Measurements from ENCODE around the gene OCLN. TPM values are rescaled to one million over a fixed set of nuclear protein-coding genes. Genes with fewer than 3 reads are reported as not detected.
"Not testable (repeated sequence)": the region's sequence is repeated elsewhere in the genome, so short reads cannot be mapped to it uniquely, and the experiment has no call there.

OCLN gene
- 0.11 and 0.21 TPM in 2 replicates for total RNA-seq

- DNase-seq (ENCODE audit: low spot score), result peak; percentile 8
- intact Hi-C loops (cut with micrococcal nuclease), result no loop called here
- peak within 1 kb of the TSS; percentile 79 for H3K4me3 Mint-ChIP-seq (ENCODE audit: low read depth)
- H3K27me3 Mint-ChIP-seq (ENCODE audit: low read depth), result peaks cover 63% of the 10 kb centered on the region
- no peaks in the 10 kb centered on the region for H3K36me3 Mint-ChIP-seq (ENCODE audit: low read depth)
- no peaks in the 10 kb centered on the region for H3K9me3 Mint-ChIP-seq
- H3K27ac Mint-ChIP-seq, result no peak within 1 kb of the TSS
- peaks cover 3% of the 10 kb centered on the region for H3K4me1 Mint-ChIP-seq (ENCODE audit: low read depth)
These were observed at the start of gene OCLN for GRCh38 chr5:69492391-69492922. Gene OCLN (plus strand): TSS chr5:69492790. CDS start chr5:69504245, 11,455 bp downstream.

- no peak overlapping the region for H3K27ac Mint-ChIP-seq
- H3K4me1 Mint-ChIP-seq (ENCODE audit: low read depth), result no peaks in the 10 kb centered on the region
- no peak for DNase-seq (ENCODE audit: low spot score)
- intact Hi-C loops (cut with micrococcal nuclease), result no loop called here
- H3K4me3 Mint-ChIP-seq (ENCODE audit: low read depth), result no peak overlapping the region
- no peaks in the 10 kb centered on the region for H3K36me3 Mint-ChIP-seq (ENCODE audit: low read depth)
- no peaks in the 10 kb centered on the region for H3K27me3 Mint-ChIP-seq (ENCODE audit: low read depth)
- H3K9me3 Mint-ChIP-seq, result no peaks in the 10 kb centered on the region
These were observed 48.3 kb upstream of the OCLN start for GRCh38 chr5:69444127-69444754.

- DNase-seq (ENCODE audit: low spot score), result no peak
- Mint-ChIP-seq H3K4me1 (ENCODE audit: low read depth) (no peaks in the 10 kb centered on the region), H3K27me3 (ENCODE audit: low read depth) (no peaks in the 10 kb centered on the region), H3K9me3 (no peaks in the 10 kb centered on the region), H3K36me3 (ENCODE audit: low read depth) (no peaks in the 10 kb centered on the region), H3K27ac (no peak overlapping the region), H3K4me3 (ENCODE audit: low read depth) (no peak overlapping the region)
- intact Hi-C loops (cut with micrococcal nuclease), result no loop called here
These were observed 43.1 kb upstream of the OCLN start for GRCh38 chr5:69449511-69449910.

GRCh38 chr5:69450116-69450515, 42.5 kb upstream of the OCLN start:
- no peaks in the 10 kb centered on the region for H3K4me1 Mint-ChIP-seq (ENCODE audit: low read depth)
- H3K36me3 Mint-ChIP-seq (ENCODE audit: low read depth), result no peaks in the 10 kb centered on the region
- intact Hi-C loops (cut with micrococcal nuclease), result no loop called here
- no peak overlapping the region for H3K4me3 Mint-ChIP-seq (ENCODE audit: low read depth)
- H3K9me3 Mint-ChIP-seq, result no peaks in the 10 kb centered on the region
- H3K27ac Mint-ChIP-seq, result no peak overlapping the region
- DNase-seq (ENCODE audit: low spot score), result no peak
- no peaks in the 10 kb centered on the region for H3K27me3 Mint-ChIP-seq (ENCODE audit: low read depth)

GRCh38 chr5:69450527-69450926, 42.1 kb upstream of the OCLN start:
- DNase-seq (ENCODE audit: low spot score); H3K4me1 Mint-ChIP-seq (ENCODE audit: low read depth); H3K36me3 Mint-ChIP-seq (ENCODE audit: low read depth); H3K27ac Mint-ChIP-seq; H3K9me3 Mint-ChIP-seq; H3K27me3 Mint-ChIP-seq (ENCODE audit: low read depth); H3K4me3 Mint-ChIP-seq (ENCODE audit: low read depth); intact Hi-C loops (cut with micrococcal nuclease): not testable (repeated sequence)

GRCh38 chr5:69451941-69452647, 40.5 kb upstream of the OCLN start:
- DNase-seq (ENCODE audit: low spot score), result no peak
- Mint-ChIP-seq H3K27ac (no peak overlapping the region), H3K36me3 (ENCODE audit: low read depth) (no peaks in the 10 kb centered on the region), H3K4me3 (ENCODE audit: low read depth) (no peak overlapping the region), H3K27me3 (ENCODE audit: low read depth) (no peaks in the 10 kb centered on the region), H3K4me1 (ENCODE audit: low read depth) (no peaks in the 10 kb centered on the region), H3K9me3 (no peaks in the 10 kb centered on the region)
- intact Hi-C loops (cut with micrococcal nuclease), result no loop called here

GRCh38 chr5:69453487-69453886, 39.1 kb upstream of the OCLN start:
- H3K36me3 Mint-ChIP-seq (ENCODE audit: low read depth); DNase-seq (ENCODE audit: low spot score); H3K4me3 Mint-ChIP-seq (ENCODE audit: low read depth); H3K4me1 Mint-ChIP-seq (ENCODE audit: low read depth); H3K27ac Mint-ChIP-seq; H3K27me3 Mint-ChIP-seq (ENCODE audit: low read depth); intact Hi-C loops (cut with micrococcal nuclease); H3K9me3 Mint-ChIP-seq: not testable (repeated sequence)

GRCh38 chr5:69454460-69455249, 37.9 kb upstream of the OCLN start:
- no peak overlapping the region for H3K27ac Mint-ChIP-seq
- intact Hi-C loops (cut with micrococcal nuclease), result no loop called here
- H3K4me1 Mint-ChIP-seq (ENCODE audit: low read depth), result no peaks in the 10 kb centered on the region
- peaks cover 2% of the 10 kb centered on the region for H3K27me3 Mint-ChIP-seq (ENCODE audit: low read depth)
- H3K4me3 Mint-ChIP-seq (ENCODE audit: low read depth), result no peak overlapping the region
- no peaks in the 10 kb centered on the region for H3K9me3 Mint-ChIP-seq
- no peaks in the 10 kb centered on the region for H3K36me3 Mint-ChIP-seq (ENCODE audit: low read depth)
- no peak for DNase-seq (ENCODE audit: low spot score)

- H3K9me3 Mint-ChIP-seq; DNase-seq (ENCODE audit: low spot score); intact Hi-C loops (cut with micrococcal nuclease); H3K27ac Mint-ChIP-seq; H3K4me3 Mint-ChIP-seq (ENCODE audit: low read depth); H3K4me1 Mint-ChIP-seq (ENCODE audit: low read depth); H3K27me3 Mint-ChIP-seq (ENCODE audit: low read depth); H3K36me3 Mint-ChIP-seq (ENCODE audit: low read depth): not testable (repeated sequence)
These were observed 37.1 kb upstream of the OCLN start for GRCh38 chr5:69455428-69455988.

GRCh38 chr5:69462170-69462569, 30.4 kb upstream of the OCLN start:
- Mint-ChIP-seq H3K27ac (no peak overlapping the region), H3K36me3 (ENCODE audit: low read depth) (no peaks in the 10 kb centered on the region), H3K27me3 (ENCODE audit: low read depth) (peaks cover 2% of the 10 kb centered on the region), H3K4me1 (ENCODE audit: low read depth) (no peaks in the 10 kb centered on the region), H3K9me3 (no peaks in the 10 kb centered on the region), H3K4me3 (ENCODE audit: low read depth) (no peak overlapping the region)
- DNase-seq (ENCODE audit: low spot score), result no peak
- intact Hi-C loops (cut with micrococcal nuclease), result no loop called here

GRCh38 chr5:69466375-69466774, 26.2 kb upstream of the OCLN start:
- H3K27ac Mint-ChIP-seq; H3K9me3 Mint-ChIP-seq; H3K36me3 Mint-ChIP-seq (ENCODE audit: low read depth); intact Hi-C loops (cut with micrococcal nuclease); H3K27me3 Mint-ChIP-seq (ENCODE audit: low read depth); DNase-seq (ENCODE audit: low spot score); H3K4me1 Mint-ChIP-seq (ENCODE audit: low read depth); H3K4me3 Mint-ChIP-seq (ENCODE audit: low read depth): not testable (repeated sequence)

GRCh38 chr5:69467442-69468225, 25.0 kb upstream of the OCLN start:
- Mint-ChIP-seq H3K9me3 (no peaks in the 10 kb centered on the region), H3K27ac (no peak overlapping the region), H3K36me3 (ENCODE audit: low read depth) (no peaks in the 10 kb centered on the region), H3K4me3 (ENCODE audit: low read depth) (no peak overlapping the region), H3K27me3 (ENCODE audit: low read depth) (no peaks in the 10 kb centered on the region), H3K4me1 (ENCODE audit: low read depth) (no peaks in the 10 kb centered on the region)
- DNase-seq (ENCODE audit: low spot score), result no peak
- intact Hi-C loops (cut with micrococcal nuclease), result no loop called here

Measured in activated T-helper 2 cell treated with anti-CD3 and anti-CD28 coated beads, Interferon-gamma antibody, Interleukin-2, Interleukin-4, amounts not matched to agents 10 μg/mL and 5 μg/mL and 100 μg/mL, durations not matched to agents 14 hours and 24 hours and 36 hours (primary cell).